GM18517 (cell line): Measurements from ENCODE around the gene GPR180.

Experiments used
- ATAC-seq: cut with Tn5 transposase; IDR thresholded peaks from one replicate; pipeline ENCODE4 v1.9.1; 2021; ENCODE audit warnings: mild to moderate bottlenecking, moderate library complexity; ENCODE audit not compliant: unreplicated experiment

GPR180 gene

GRCh38 chr13:94683409-94683808, 81.8 kb downstream of the GPR180 start:
- ATAC-seq = no peak
